Spinal cord (tissue), 10 donors: Measurements from ENCODE around the gene CNNM4. TPM values are rescaled to one million over a fixed set of nuclear protein-coding genes. Genes with fewer than 3 reads are reported as not detected.

Experiments used
- DNase-seq, 6 donors: peaks; one replicate each; pipeline versions ENCODE4 v3.0.0 to v3.0.0-alpha.2; 2013 to 2015; ENCODE audit warnings: low spot score in 6 of 6, low read depth in 4 of 6
- H3K27ac ChIP-seq: one replicate; pipeline ENCODE4 v1.5.1; 2013; ENCODE audit warnings: low read depth, low read length, control low read depth
- H3K27me3 ChIP-seq: one replicate; pipeline ENCODE4 v1.6.1; 2013; ENCODE audit warnings: low read length; ENCODE audit not compliant: control insufficient read depth, insufficient read depth
- H3K36me3 ChIP-seq: one replicate; pipeline ENCODE4 v1.6.1; 2013; ENCODE audit warnings: low read length; ENCODE audit not compliant: control insufficient read depth, insufficient read depth
- H3K4me1 ChIP-seq: one replicate; pipeline ENCODE4 v1.6.1; 2013; ENCODE audit warnings: low read length; ENCODE audit not compliant: control insufficient read depth, insufficient read depth
- H3K4me3 ChIP-seq: one replicate; pipeline ENCODE4 v1.5.1; 2013; ENCODE audit warnings: low read depth, low read length, control low read depth
- H3K9me3 ChIP-seq: one replicate; pipeline ENCODE4 v1.6.1; 2013; ENCODE audit warnings: low read length; ENCODE audit not compliant: control insufficient read depth, insufficient read depth
- WGBS: methylation state at CpG from one replicate; pipeline ENCODE4 v1.1.5; 2013; ENCODE audit warnings: missing lambda C conversion rate; ENCODE audit not compliant: insufficient coverage; 5-methylcytosine and 5-hydroxymethylcytosine counted together
- polyA plus RNA-seq, 2 donors: library from polyadenylated mRNA; unstranded; fragments of 120-200 nt; gene quantifications; one replicate each; pipeline ENCODE4 v1.2.1, GENCODE V29; 2013; ENCODE audit not compliant: insufficient read length in 2 of 2
- total RNA-seq, 2 donors: library from RNA; depleted of rRNA in 1 of 2; stranded (reverse); fragments of 120-200 nt in 1 of 2; fragments of >200 nt in 1 of 2; gene quantifications; one replicate each; pipeline versions ENCODE4 v1.2.3 to v1.2.4, GENCODE V29; 2013 to 2014
- donor health status: healthy.

The CNNM4 gene
- total and polyA plus RNA-seq, 4 donors, result 5.1 to 12.6 (median 7.4) TPM

DNA sequence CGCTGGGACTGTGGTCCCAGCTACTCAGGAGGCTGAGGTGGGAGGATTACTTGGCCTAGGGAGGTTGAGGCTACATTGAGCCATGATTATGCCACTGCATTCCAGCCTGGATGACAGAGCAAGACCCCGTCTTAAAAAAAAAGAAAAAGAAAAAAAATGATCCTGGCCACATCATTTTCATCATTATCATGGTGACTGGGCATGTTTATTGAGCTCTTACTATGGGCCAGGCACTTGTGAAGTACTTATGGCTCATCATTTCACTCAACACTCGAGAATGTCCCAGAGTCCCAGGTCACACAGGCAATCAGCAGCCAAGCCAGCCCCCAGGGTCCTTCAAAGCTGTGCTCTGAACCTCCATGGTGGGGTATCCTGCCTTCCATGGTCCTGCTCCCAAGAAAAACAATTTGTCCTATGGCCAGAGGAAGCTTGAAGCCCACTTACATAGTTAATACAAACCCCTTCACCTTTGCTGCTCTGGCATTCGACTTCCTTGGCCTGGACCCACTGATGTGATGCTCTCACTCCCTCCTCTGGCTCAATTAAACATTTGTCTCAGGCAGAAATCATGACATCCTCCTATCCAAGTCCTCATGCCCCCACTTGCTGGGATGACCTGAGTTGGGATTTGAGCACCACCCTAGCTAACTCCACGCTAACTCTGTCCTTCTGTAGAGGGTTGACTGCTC is 3.8 kb upstream of the CNNM4 start:
- Histone ChIP-seq H3K27me3 (no peaks in the 10 kb centered on the region), H3K4me3 (no peak overlapping the region), H3K27ac (no peak overlapping the region), H3K4me1 (peaks cover 16% of the 10 kb centered on the region), H3K9me3 (no peaks in the 10 kb centered on the region), H3K36me3 (no peaks in the 10 kb centered on the region)
- 86% methylated on average over 4 of the region's 5 CpGs for WGBS
- no peak for DNase-seq

DNA sequence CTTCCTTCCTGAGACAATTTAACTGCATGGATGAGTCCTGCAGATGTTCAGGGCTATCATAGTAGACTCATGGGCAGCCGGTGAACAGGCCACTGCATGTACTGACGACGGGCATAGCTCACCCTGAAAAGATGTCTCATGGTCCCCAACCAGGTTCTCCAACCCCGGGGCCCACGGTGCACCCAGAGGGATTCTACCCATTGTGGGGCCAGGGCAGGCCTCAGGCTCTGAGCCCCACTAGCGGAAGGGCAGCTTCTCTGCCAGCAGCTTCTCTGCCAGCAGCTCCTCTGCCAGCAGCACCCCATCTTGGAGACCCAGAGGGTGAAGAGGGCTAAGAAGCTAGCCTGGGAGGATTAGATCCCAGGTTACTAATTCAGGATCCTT is 3.2 kb upstream of the CNNM4 start:
- H3K36me3 ChIP-seq, result no peaks in the 10 kb centered on the region
- WGBS, result 90% methylated on average over 6 of the region's 6 CpGs
- no peaks in the 10 kb centered on the region for H3K9me3 ChIP-seq
- H3K4me3 ChIP-seq, result no peak overlapping the region
- no peak for DNase-seq
- H3K27me3 ChIP-seq, result no peaks in the 10 kb centered on the region
- no peak overlapping the region for H3K27ac ChIP-seq
- peaks cover 20% of the 10 kb centered on the region for H3K4me1 ChIP-seq

- WGBS, result 82% methylated on average over 3 of the region's 3 CpGs
- DNase-seq, result no peak
- no peak overlapping the region for H3K27ac ChIP-seq
- H3K4me3 ChIP-seq, result no peak overlapping the region
- peaks cover 35% of the 10 kb centered on the region for H3K4me1 ChIP-seq
- H3K9me3 ChIP-seq, result no peaks in the 10 kb centered on the region
- no peaks in the 10 kb centered on the region for H3K36me3 ChIP-seq
- H3K27me3 ChIP-seq, result no peaks in the 10 kb centered on the region
Observed at GRCh38 chr2:96758987-96759386, 1.7 kb upstream of the CNNM4 start.

GRCh38 chr2:96759548-96759947 is 1.2 kb upstream of the CNNM4 start:
- Histone ChIP-seq H3K27ac (no peak overlapping the region), H3K27me3 (no peaks in the 10 kb centered on the region), H3K4me3 (no peak overlapping the region), H3K36me3 (no peaks in the 10 kb centered on the region), H3K4me1 (peaks cover 41% of the 10 kb centered on the region), H3K9me3 (no peaks in the 10 kb centered on the region)
- no peak for DNase-seq
- WGBS, result no CpG with 5 or more reads among the region's 4 CpGs

DNA sequence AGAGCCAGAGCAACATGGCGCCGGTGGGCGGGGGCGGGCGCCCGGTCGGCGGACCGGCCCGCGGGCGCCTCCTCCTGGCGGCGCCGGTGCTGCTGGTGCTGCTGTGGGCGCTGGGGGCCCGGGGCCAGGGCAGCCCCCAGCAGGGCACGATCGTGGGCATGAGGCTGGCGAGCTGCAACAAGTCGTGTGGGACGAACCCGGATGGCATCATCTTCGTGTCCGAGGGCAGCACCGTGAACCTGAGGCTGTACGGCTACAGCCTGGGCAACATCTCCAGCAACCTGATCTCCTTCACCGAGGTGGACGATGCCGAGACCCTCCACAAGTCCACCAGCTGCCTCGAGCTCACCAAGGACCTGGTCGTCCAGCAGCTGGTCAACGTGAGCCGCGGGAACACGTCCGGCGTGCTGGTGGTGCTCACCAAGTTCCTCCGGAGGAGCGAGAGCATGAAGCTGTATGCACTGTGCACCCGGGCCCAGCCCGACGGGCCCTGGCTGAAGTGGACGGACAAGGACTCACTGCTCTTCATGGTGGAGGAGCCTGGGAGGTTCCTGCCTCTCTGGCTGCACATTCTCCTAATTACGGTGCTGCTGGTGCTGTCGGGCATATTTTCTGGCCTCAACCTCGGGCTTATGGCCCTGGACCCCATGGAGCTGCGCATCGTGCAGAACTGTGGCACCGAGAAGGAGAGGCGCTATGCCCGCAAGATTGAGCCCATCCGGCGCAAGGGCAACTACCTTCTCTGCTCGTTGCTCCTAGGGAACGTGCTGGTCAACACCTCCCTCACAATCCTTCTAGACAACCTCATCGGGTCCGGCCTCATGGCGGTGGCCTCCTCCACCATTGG is 507 bp downstream of the CNNM4 start:
- H3K4me1 ChIP-seq, result peaks cover 46% of the 10 kb centered on the region
- peak overlapping the region; percentile 62 for H3K4me3 ChIP-seq
- no peaks in the 10 kb centered on the region for H3K27me3 ChIP-seq
- peak overlapping the region; percentile 22 for H3K27ac ChIP-seq
- DNase-seq, result peak in 1 of 6 donors; percentile 38
- no peaks in the 10 kb centered on the region for H3K9me3 ChIP-seq
- 33% methylated on average over 59 of the region's 59 CpGs for WGBS
- no peaks in the 10 kb centered on the region for H3K36me3 ChIP-seq

GRCh38 chr2:96762529-96763311 is 2.0 kb downstream of the CNNM4 start:
- Histone ChIP-seq H3K27ac (peak overlapping the region; percentile 4), H3K27me3 (no peaks in the 10 kb centered on the region), H3K9me3 (no peaks in the 10 kb centered on the region), H3K36me3 (no peaks in the 10 kb centered on the region), H3K4me1 (peaks cover 47% of the 10 kb centered on the region), H3K4me3 (peak overlapping the region; percentile 40)
- DNase-seq, result peak in 3 of 6 donors; percentile 13 to 75 (median 51)
- WGBS, result 20% methylated on average over 10 of the region's 15 CpGs

DNA sequence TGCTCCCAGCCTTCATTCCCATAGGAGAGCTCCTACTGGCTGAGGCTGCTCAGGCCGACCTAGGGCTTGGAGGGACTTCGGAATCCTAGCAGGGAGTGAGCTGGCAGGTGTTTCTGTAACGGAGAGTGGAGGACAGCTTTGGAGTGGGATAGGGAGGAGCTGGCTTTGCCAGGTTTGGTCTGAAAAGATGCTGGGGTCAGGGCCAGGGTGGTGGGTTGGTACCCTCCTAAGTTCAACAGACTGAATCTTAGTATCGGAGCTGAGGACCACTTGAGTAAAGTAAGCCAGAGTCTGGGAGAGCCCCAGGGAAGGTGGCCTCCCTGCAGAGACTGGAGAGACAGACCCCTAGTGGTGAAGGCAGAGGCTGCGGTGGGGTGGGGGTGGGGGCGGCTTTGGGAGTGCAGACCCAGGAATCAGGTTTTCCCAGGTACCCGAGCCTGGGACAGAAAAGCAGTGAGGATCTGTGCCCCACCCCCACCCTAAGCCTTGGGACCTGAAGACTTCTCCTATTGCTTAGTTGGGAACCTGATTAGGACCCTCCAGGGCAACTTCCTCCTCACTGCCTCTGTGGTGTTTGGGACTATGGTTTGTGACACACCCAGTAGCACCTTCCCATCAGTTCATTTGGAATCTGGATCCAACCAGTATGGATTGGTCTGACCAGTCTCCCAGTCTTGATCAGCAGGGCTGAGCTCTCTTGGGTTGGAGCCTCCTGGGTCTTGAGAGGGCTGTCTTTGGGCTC is 3.0 kb downstream of the CNNM4 start:
- peak in 2 of 6 donors; percentile 28 to 38 for DNase-seq
- Histone ChIP-seq H3K27me3 (no peaks in the 10 kb centered on the region), H3K27ac (peak overlapping the region; percentile 4), H3K4me1 (peaks cover 47% of the 10 kb centered on the region), H3K36me3 (no peaks in the 10 kb centered on the region), H3K9me3 (no peaks in the 10 kb centered on the region), H3K4me3 (peak overlapping the region; percentile 40)
- 27% methylated on average over 7 of the region's 7 CpGs for WGBS

DNA sequence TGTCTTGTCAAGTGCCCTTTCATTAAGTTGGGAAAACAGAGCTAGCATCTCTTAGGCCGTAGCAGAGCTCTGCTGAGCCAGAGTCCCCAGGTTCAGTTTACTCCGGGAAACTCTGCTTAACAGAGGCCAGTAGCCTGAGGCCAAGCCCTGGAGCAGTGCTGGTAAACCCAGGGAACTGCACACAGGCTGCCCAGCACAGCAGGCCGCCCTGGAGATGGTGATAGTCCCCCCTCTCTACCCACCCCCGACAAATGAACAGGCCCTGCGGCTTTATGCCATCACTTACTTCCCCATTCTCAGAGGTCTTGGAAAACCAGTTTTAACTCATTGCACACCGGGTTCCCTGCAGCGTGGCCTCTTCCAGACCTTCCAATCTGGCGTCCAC is 3.5 kb downstream of the CNNM4 start:
- peak overlapping the region; percentile 40 for H3K4me3 ChIP-seq
- no peaks in the 10 kb centered on the region for H3K9me3 ChIP-seq
- H3K4me1 ChIP-seq, result peaks cover 47% of the 10 kb centered on the region
- 37% methylated on average over 8 of the region's 8 CpGs for WGBS
- peak in 1 of 6 donors; percentile 13 for DNase-seq
- no peak overlapping the region for H3K27ac ChIP-seq
- no peaks in the 10 kb centered on the region for H3K36me3 ChIP-seq
- H3K27me3 ChIP-seq, result no peaks in the 10 kb centered on the region
